GM12874 (cell line): ENCODE data around the gene RGS17.

ENCODE experiments used
- TF ChIP-seq, protein P1 (sequence below): IDR thresholded peaks from 2 replicates; pipeline ENCODE4 v1.5.1; 2011; ENCODE audit warnings: low read depth, mild to moderate bottlenecking, control low read depth, low read length, moderate library complexity; ENCODE audit not compliant: insufficient read depth

RGS17 gene

DNA sequence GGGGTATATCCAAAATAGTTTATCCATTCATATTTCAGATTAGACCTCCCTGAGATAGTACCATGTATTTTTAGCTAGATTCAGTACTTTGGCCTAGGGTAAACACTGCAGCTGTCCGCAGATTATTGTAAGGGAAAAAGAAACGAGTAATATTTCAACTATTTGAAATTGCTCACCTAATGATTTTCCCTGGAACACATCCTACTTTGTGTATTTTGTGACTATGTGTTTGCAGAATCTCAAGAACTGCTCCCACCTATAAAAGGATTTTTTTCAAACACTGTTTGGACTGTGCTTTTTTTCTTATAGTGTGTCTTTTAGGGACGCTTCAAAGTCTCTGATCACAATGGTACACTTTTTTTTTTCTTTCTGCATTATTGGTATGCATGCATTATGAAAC lies 42.3 kb downstream of the RGS17 start:
- TF ChIP-seq, protein P1, sequence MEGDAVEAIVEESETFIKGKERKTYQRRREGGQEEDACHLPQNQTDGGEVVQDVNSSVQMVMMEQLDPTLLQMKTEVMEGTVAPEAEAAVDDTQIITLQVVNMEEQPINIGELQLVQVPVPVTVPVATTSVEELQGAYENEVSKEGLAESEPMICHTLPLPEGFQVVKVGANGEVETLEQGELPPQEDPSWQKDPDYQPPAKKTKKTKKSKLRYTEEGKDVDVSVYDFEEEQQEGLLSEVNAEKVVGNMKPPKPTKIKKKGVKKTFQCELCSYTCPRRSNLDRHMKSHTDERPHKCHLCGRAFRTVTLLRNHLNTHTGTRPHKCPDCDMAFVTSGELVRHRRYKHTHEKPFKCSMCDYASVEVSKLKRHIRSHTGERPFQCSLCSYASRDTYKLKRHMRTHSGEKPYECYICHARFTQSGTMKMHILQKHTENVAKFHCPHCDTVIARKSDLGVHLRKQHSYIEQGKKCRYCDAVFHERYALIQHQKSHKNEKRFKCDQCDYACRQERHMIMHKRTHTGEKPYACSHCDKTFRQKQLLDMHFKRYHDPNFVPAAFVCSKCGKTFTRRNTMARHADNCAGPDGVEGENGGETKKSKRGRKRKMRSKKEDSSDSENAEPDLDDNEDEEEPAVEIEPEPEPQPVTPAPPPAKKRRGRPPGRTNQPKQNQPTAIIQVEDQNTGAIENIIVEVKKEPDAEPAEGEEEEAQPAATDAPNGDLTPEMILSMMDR = no peak

GRCh38 chr6:153087436-153087835 lies 43.6 kb downstream of the RGS17 start:
- TF ChIP-seq, protein P1 = no peak

DNA sequence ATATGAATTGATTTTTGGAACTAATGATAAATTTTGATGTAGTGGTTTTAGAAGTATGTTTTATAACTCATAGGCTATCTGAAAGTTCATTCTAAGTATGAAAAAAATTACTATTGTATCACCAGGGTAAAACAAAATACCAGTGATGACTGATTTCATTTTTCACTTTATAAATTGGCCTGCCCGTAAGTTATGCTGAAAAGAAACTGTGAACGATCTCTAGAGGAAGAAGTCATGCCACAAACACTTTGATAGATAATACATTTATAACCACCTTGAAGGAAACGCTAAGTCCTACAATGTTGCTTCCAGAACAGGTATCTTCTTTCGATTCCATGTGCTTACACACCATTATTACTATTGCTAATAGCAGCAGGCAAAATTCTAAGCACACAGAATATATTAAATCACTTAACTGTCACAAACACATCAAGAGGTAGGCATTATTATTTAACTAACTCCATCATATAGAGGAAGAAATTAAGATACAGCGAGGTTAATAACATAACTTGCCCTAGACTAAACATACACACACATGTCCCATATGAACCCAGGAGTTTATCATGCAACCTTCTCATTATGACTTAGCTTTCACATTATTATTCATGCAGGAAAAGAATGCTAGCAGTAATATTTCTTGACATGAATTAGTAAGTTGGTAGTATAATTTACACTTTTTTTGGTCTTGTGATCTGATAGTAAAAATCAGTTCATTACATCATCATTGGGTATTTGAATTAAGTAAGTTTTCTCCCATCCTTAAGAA lies 44.7 kb downstream of the RGS17 start:
- TF ChIP-seq, protein P1 = no peak

DNA sequence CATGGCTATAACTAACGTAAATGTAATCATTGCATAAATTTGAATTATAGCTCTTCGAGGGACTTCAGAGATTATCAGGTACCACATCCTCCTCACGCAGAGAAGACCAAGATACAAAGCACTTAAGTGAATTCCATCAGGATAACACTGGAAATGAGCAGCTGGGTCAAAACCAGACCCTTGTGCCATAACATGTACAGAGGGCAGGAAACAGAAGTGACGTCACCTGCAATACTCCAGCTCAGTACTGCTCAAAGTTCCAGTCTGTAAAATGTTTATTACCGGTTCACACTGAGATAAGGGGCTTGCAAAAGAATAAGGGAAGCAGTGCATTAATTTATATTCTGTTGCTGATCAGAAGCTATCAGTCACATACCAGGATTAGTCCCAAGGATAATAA lies 45.8 kb downstream of the RGS17 start:
- TF ChIP-seq, protein P1 = no peak

DNA sequence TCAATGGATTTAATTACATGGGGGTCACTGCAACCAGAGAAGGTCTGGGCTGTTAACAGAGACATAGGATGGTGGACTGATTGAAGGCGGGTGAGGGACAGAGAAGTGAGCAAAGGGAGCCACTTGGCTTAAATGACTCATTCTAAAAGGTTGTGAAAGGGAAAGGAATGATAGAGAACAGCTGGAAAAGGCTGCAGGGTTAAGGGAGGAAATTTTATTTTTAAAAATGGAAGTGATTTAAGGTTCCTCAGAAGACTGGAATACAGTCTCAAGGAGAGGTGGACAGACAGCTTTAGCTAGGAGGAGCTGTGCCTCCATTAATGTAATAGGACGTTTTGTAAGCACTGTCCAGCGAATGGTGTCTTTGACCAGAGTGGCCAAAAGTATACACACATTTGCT lies 46.7 kb downstream of the RGS17 start:
- TF ChIP-seq, protein P1 = no peak

DNA sequence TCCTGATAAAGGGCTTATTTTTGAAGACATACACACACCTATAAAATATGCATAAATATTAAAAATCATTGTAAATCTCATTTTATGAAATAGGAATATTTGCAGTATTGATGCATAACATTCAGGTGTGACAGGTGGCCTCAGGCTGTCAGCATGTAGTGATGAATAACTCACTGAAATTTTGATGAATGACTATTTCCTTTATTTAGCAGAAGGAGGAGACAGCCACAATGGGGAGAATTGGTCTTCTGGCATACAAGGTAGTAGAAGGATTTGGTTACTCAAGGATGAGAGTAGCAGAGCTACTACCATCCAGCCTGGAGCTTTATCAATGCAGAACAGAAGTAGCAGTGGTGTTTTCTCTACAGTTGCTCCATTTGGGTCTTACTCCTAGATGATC lies 47.2 kb downstream of the RGS17 start:
- TF ChIP-seq, protein P1 = no peak

GRCh38 chr6:153081914-153082313 lies 49.2 kb downstream of the RGS17 start:
- TF ChIP-seq, protein P1 = no peak

- TF ChIP-seq, protein P1 = no peak
Observed at GRCh38 chr6:153076431-153076830, 54.7 kb downstream of the RGS17 start.
